HG03558 (cell line): Measurements from ENCODE around the gene CD164.
"Not testable (repeated sequence)": the region's sequence is repeated elsewhere in the genome, so short reads cannot be mapped to it uniquely, and the experiment has no call there.

ENCODE experiments used
- ATAC-seq: cut with Tn5 transposase; IDR thresholded peaks from one replicate; pipeline ENCODE4 v1.9.1; 2021; ENCODE audit warnings: moderate number of reproducible peaks; ENCODE audit not compliant: unreplicated experiment; ENCODE audit errors: extremely low read depth

The CD164 gene

DNA sequence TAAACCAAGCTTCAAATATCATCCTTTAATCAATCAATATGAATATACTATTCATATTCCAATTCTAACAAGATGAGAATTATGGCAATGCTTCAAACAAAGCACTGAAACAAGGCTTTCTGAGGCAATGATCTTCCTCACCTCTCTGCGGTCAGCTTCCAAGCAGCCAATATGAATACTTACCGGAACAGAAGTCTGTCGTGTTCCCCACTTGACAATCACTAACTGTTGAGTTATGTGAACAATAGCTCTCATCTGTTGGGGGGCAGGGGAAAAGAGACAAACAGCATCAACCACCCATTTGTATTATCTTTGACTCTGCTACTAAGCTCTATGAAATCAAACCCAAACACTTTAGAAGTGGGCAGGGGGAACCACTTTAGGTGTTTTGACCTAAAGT lies 4.5 kb downstream of the CD164 start:
- ATAC-seq: no peak

DNA sequence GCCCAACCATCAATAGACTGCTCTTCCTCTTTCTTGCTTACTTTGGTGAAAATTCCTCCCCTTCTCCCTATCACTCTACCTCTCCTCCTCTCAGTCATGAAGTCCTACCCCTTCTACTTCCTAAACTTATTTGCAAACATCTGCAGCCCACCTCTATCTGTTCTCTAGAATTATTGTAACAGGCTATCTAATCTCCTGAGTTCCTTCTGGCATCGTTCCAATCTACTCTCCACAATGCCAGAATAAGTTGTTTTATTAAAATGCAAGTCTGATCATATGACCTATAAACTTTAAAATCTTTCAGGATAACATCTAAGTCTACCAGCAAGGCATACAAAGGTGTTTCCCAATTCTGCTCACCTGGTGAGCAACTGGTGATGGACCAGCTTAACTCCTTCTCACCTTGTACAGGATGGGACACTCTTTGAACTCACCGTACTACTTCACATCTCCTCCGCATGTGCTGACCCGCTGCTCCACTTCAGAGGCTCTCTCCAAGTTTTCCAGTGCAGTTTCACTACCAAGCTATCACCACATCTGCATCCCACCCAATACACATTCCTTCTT lies 7.9 kb downstream of the CD164 start:
- no peak for ATAC-seq

- ATAC-seq: peak; percentile 92
Measured at GRCh38 chr6:109373762-109374161, 8.5 kb downstream of the CD164 start.

GRCh38 chr6:109373331-109373730 lies 8.9 kb downstream of the CD164 start:
- no peak for ATAC-seq

- ATAC-seq: no peak
Measured at GRCh38 chr6:109372130-109372529, 10.1 kb downstream of the CD164 start.

DNA sequence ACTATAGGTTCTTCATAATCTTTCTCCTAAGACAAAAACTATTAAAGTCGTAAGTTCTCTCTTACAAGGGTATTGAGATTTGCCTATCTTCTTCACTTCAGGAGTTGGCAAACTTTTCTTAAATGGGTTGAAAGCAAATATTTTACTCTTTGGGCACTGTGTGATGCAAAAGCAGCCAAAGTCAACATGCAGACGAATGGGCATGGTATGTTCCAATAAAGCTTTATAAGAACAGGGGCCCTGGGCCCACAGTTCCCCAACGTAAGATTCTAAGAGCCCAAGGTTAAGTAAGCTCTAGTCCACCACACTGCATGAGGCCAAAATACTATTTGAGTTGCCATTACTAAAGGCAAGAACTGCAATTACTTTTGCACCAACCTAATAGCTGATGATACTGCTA lies 11.5 kb downstream of the CD164 start:
- no peak for ATAC-seq

- ATAC-seq: no peak
Measured at GRCh38 chr6:109370336-109370735, 11.9 kb downstream of the CD164 start.

- ATAC-seq: no peak
Measured at GRCh38 chr6:109369728-109370127, 12.5 kb downstream of the CD164 start.

DNA sequence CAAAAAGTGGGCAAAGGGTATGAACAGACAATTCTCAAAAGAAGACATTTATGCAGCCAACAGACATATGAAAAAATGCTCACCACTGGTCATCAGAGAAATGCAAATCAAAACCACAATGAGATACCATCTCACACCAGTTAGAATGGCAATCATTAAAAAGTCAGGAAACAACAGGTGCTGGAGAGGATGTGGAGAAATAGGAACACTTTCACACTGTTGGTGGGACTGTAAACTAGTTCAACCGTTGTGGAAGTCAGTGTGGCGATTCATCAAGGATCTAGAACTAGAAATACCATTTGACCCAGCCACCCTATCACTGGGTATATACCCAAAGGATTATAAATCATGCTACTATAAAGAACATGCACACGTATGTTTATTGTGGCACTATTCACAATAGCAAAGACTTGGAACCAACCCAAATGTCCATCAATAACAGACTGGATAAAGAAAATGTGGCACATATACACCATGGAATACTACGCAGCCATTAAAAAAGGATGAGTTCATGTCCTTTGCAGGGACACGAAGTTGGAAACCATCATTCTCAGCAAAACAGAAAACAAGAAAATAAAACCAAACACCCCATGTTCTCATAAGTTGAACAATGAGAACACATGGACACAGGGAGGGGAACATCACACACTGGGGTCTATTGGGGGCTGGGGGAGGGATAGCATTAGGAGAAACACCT lies 17.7 kb downstream of the CD164 start:
- not testable (repeated sequence) for ATAC-seq

- no peak for ATAC-seq
Measured at GRCh38 chr6:109363753-109364152, 18.5 kb downstream of the CD164 start.

GRCh38 chr6:109362102-109362884 lies 20.0 kb downstream of the CD164 start:
- no peak for ATAC-seq

DNA sequence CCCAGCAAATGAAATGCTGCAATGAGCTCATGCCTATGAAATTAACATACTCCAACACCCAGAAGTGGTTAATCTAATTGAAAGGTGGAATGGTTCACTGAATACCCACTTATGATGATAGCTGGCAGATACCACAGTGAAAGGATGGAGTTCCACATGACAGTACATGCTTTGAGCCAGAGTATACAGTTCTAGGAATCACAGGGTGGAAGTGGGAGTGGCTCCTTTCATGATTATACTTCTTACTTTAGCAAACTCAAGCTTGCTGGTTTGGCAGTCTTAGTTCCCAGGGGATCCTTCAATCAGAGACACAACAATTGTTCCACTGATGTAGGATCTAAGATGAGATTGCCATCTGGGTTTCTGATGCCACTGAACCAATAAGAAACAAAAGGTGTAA lies 21.5 kb downstream of the CD164 start:
- ATAC-seq: no peak

DNA sequence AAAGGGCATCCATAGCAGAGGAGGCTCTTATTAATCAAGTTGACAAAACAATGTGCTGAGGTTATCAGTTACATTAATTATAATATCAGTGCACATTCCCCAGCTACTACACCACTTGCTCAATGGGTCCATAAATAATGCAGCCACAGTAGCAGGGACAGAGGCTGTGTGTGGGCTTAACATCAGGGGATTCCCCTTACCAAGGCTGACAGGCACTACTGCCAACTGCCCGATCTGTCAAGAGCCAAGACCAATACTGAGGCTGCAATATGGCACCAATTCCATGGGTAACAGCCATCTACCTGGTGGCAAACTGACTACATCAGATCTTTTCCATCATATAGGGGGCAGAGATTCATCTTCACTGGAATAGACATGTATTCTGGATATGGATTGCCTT lies 22.0 kb downstream of the CD164 start:
- ATAC-seq: no peak

DNA sequence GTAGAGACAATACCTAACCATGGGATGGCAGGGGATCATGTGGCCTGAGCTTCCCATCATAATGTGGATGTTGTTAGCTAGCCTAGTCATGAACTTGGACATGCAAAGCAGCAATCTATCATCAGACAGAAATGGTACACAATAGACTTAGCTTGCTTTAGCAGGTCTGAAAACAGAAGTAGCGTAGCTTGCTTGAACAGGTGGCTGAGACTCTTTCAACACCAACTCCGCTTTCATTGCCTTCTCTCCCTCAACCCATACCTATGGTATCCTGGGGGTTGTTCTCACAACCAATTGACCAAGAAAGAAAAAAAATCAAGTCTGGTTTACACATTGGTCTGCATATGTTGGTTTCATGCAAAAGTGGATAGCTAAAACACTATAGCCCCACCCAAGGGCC lies 23.0 kb downstream of the CD164 start:
- ATAC-seq: no peak

DNA sequence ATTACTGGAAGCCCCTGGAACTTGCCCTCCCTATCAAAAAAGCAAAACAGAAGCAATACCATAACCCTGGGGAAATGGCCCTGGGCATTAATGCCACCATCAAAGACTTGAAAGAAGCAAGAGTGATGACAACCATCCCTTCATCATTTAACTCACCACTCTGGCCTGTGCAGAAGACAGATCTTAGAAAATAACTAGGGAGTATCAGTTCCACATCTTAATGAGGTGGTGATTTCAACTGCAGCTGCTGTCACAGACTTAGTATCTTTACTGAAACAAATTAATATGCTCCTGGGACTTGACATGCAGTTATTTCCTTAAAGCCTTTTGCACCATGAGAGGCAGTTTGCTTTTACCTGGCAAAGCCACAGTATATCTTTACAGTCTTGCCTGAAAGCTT lies 24.1 kb downstream of the CD164 start:
- ATAC-seq: no peak

DNA sequence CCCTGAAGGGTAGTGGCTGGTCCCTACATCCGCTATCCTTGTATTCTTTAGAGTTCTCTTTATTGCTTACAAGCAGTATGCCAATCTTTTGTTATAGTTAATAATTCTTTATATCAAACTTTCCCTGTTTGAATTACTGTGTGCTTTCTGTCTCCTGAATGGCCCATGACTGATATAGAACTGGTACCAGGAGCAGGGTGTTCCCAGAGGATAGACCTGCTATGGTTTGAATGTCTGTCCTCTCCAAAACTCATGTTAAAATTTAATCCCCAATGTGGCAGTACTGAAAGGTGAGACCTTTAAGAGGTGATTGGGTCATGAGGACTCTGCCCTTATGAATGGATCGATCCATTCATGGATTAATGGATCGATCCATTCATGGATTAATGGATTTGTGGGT lies 26.0 kb downstream of the CD164 start:
- ATAC-seq: no peak

DNA sequence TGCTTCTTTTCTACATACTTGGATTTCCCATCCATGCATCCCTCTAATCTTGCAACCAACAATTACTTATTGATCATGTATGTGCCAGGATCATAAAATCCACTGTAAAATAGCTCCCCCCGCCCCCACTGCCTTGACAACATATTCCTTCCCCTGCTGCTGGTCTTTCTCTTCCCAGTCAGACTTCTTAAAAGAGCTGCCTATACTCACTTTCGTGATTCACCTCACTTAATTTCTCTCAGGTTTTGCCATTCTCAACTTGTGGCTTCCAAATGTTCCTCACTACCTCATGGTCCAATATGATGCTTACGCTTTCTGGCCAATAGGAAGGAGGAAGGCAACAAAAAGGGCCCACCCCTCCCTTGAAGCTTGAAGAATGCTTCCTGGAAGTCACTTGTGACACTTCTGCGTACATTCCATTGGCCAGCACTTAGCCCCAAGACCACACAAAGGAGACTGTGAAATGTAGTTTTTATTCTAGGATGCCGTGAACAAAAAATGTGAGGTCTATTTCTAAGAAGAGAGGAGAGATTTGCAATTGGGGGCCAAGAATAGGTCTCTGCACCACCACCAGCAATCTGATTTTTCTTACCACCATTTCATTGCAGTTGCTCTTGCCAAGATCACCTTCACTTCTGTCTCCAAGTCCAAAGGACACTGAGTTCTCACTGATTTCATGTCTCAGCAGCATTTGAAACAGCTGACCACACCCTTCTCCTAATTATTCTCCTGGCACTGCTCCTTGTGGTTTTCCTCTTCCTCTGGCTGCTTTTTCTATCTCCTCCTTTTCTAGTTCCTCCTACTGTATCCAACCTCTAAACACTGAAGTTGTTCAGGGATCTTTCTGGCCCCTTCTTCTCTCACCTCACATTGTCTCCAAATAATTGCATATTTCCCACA lies 30.8 kb downstream of the CD164 start:
- no peak for ATAC-seq

DNA sequence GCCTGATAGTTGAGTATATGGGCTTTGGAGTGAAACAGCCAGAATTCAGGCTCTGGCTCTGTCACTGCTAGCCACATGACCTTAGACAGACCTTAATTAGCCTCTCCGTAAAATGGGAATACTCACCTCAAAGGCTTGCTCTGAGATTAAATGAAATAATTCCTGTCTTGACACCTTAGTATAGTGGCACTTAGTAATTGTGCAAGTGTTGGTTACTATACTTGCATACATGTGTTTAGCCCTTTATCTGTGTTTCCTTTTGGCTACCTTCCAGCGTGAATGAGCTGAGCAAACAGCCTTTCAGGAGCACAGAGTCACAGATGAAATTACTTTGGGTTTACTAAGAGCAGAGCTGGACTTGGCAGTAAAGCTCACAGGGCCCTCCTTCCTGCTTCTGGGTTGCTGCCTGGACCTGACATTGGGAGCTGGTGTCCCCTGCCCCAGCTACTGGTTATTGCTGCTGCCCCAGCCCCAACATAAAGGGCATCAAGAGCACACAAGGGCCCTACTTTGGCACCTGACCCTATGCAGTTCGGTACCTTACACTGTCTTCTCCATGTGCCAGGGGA lies 32.8 kb downstream of the CD164 start:
- no peak for ATAC-seq

GRCh38 chr6:109348226-109348625 lies 34.0 kb downstream of the CD164 start:
- ATAC-seq: no peak

DNA sequence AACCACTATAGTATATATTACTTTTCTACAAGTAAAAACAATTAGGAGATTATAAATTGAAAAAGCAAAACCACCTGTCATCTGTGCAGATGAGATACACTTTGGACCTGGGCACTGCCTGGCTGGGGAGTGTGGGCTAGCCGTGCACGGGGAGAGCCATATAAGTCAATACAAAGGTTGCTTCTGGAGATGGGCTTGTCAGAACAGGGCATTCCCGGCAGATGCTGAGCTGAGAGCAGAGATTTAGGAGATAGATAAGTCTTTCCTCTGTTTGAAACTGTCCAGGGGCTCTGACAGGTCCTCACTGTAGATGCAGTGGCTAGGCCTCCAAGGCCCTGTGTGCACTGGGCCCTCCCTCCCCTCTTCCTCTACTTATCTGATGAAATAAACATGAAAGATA lies 34.5 kb downstream of the CD164 start:
- no peak for ATAC-seq
